T-helper 2 cell treated with Interferon-gamma antibody and Interleukin-4, amounts not matched to agents 5 μg/mL and 100 μg/mL, for 36 hours (primary cell): ENCODE results near the gene GAST.
"Not testable (repeated sequence)": the region's sequence is repeated elsewhere in the genome, so short reads cannot be mapped to it uniquely, and the experiment has no call there.

Experiments used
- DNase-seq: peaks from one replicate; pipeline ENCODE4 v3.0.0; 2021; ENCODE audit warnings: low spot score
- H3K27ac Mint-ChIP-seq: one replicate; pipeline ENCODE4 v1.8.0; 2021; ENCODE audit warnings: mild to moderate bottlenecking, mixed read lengths
- H3K27me3 Mint-ChIP-seq: one replicate; pipeline ENCODE4 v1.8.0; 2021; ENCODE audit warnings: low read depth, mixed read lengths
- H3K36me3 Mint-ChIP-seq: one replicate; pipeline ENCODE4 v1.8.0; 2021; ENCODE audit warnings: low read depth, mixed read lengths
- H3K4me1 Mint-ChIP-seq: one replicate; pipeline ENCODE4 v1.8.0; 2021; ENCODE audit warnings: low read depth, mixed read lengths
- H3K4me3 Mint-ChIP-seq: one replicate; pipeline ENCODE4 v1.8.0; 2022; ENCODE audit warnings: mild to moderate bottlenecking, moderate library complexity, mixed read lengths
- H3K9me3 Mint-ChIP-seq: one replicate; pipeline ENCODE4 v1.8.0; 2021; ENCODE audit warnings: mixed read lengths

Gene GAST

DNA sequence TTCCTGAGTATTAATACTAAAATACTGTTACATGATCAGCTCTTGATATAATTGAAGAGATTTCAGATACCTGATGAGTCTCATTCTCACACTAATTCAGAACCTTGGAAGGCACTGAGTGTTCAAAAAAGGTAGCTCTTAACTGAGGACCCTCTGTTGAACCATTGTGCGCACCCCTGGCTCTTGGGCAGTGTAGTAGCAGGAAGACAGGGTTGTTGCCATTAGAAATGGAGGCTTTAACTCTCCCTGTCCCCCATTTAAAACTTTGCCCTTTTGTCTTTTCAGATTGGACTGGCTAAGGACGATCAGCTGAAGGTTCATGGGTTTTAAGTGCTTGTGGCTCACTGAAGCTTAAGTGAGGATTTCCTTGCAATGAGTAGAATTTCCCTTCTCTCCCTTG is 21.6 kb upstream of the GAST start:
- H3K36me3 Mint-ChIP-seq, result peaks cover 50% of the 10 kb centered on the region
- peak overlapping the region; percentile 95 for H3K4me3 Mint-ChIP-seq
- H3K27me3 Mint-ChIP-seq, result no peaks in the 10 kb centered on the region
- H3K27ac Mint-ChIP-seq, result peak overlapping the region; percentile 52
- no peak for DNase-seq
- no peaks in the 10 kb centered on the region for H3K9me3 Mint-ChIP-seq
- H3K4me1 Mint-ChIP-seq, result peaks cover 22% of the 10 kb centered on the region

- peaks cover 53% of the 10 kb centered on the region for H3K36me3 Mint-ChIP-seq
- no peaks in the 10 kb centered on the region for H3K9me3 Mint-ChIP-seq
- DNase-seq, result no peak
- peak overlapping the region; percentile 95 for H3K4me3 Mint-ChIP-seq
- H3K27ac Mint-ChIP-seq, result peak overlapping the region; percentile 52
- H3K4me1 Mint-ChIP-seq, result peaks cover 26% of the 10 kb centered on the region
- H3K27me3 Mint-ChIP-seq, result no peaks in the 10 kb centered on the region
Measured at GRCh38 chr17:41691031-41691777, 20.9 kb upstream of the GAST start.

GRCh38 chr17:41692722-41693521 is 19.2 kb upstream of the GAST start:
- Mint-ChIP-seq H3K9me3 (no peaks in the 10 kb centered on the region), H3K36me3 (peaks cover 53% of the 10 kb centered on the region), H3K4me3 (no peak overlapping the region), H3K27ac (peak overlapping the region; percentile 50), H3K4me1 (peaks cover 27% of the 10 kb centered on the region), H3K27me3 (no peaks in the 10 kb centered on the region)
- no peak for DNase-seq

DNA sequence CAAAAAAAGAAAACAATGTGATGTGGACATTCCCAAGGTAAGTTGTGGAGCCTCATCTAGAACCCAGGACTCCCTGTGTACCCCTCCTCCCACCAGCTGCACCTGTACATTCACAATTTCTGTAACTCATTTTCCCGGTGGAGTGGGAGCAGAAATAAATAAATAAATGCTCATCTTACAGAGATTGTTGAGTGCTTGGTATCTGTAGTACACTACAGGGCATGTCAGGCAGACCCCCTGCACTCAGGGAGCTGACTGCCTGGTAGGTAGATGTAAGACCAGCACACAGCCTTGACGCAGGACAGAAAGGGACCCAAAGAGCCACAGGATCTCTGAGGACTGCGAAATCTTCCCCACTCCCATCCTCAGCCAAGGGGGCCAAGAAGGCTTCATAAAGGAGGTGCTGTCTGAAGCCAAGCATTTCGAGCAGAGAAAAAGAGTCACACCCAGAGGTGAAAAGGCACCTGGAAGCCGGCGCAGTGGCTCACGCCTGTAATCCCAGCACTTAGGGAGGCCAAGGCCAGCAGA is 16.9 kb upstream of the GAST start:
- Mint-ChIP-seq H3K27ac (no peak overlapping the region), H3K4me3 (no peak overlapping the region), H3K27me3 (no peaks in the 10 kb centered on the region), H3K4me1 (peaks cover 26% of the 10 kb centered on the region), H3K9me3 (no peaks in the 10 kb centered on the region), H3K36me3 (peaks cover 42% of the 10 kb centered on the region)
- no peak for DNase-seq

- Mint-ChIP-seq H3K36me3 (peaks cover 32% of the 10 kb centered on the region), H3K4me3 (no peak overlapping the region), H3K9me3 (no peaks in the 10 kb centered on the region), H3K4me1 (peaks cover 21% of the 10 kb centered on the region), H3K27ac (peak overlapping the region; percentile 78), H3K27me3 (peaks cover 1% of the 10 kb centered on the region)
- DNase-seq, result peak; percentile 49
Measured at GRCh38 chr17:41695954-41696757, 16.0 kb upstream of the GAST start.

GRCh38 chr17:41697122-41697962 is 14.8 kb upstream of the GAST start:
- no peak overlapping the region for H3K27ac Mint-ChIP-seq
- H3K36me3 Mint-ChIP-seq, result peaks cover 21% of the 10 kb centered on the region
- peaks cover 15% of the 10 kb centered on the region for H3K4me1 Mint-ChIP-seq
- peaks cover 6% of the 10 kb centered on the region for H3K27me3 Mint-ChIP-seq
- no peaks in the 10 kb centered on the region for H3K9me3 Mint-ChIP-seq
- H3K4me3 Mint-ChIP-seq, result no peak overlapping the region
- no peak for DNase-seq

GRCh38 chr17:41700843-41701242 is 11.3 kb upstream of the GAST start:
- not testable (repeated sequence) for H3K9me3 Mint-ChIP-seq, H3K27me3 Mint-ChIP-seq, H3K27ac Mint-ChIP-seq, DNase-seq, H3K36me3 Mint-ChIP-seq, H3K4me3 Mint-ChIP-seq
- peaks cover 11% of the 10 kb centered on the region for H3K4me1 Mint-ChIP-seq

GRCh38 chr17:41702712-41703111 is 9.4 kb upstream of the GAST start:
- Mint-ChIP-seq H3K4me1 (peaks cover 2% of the 10 kb centered on the region), H3K36me3 (no peaks in the 10 kb centered on the region), H3K4me3 (no peak overlapping the region), H3K27ac (no peak overlapping the region), H3K9me3 (no peaks in the 10 kb centered on the region), H3K27me3 (peaks cover 13% of the 10 kb centered on the region)
- DNase-seq, result no peak

DNA sequence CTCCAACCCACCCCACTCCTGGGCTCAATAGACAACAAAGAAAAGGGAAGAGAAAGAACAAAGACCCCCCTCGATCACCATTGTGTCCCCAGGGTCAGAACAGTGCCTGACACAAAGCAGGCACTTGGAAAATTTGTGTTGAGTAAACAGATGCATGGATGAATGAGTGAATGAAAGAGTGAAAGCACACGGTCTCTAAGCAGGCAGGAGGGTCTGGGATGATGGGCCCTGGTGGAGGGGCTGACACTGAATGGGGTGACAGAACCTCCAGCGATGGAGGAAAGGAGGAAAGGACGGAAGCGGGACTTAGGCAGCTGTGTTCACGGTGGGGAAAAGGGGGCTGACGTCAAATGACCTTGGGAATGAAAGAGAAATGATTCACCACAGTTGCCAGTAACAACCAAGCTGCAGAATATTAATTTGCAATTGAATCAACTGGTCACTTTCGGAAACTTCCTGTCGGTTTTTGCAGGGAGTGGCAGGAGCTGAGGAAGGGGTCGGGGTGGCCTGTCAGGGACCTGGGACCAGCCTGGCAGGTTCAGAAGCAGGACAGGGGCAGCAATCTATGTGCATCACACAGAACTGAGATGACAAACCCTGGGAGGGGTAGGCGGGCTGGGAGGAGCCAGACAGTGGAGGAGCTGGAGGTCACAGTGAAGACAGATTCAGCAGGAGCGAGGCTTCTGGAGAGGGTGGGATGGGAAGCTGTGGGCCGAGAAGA is 6.7 kb upstream of the GAST start:
- DNase-seq, result no peak
- Mint-ChIP-seq H3K4me3 (no peak overlapping the region), H3K9me3 (no peaks in the 10 kb centered on the region), H3K36me3 (no peaks in the 10 kb centered on the region), H3K4me1 (peaks cover 2% of the 10 kb centered on the region), H3K27ac (no peak overlapping the region), H3K27me3 (peaks cover 16% of the 10 kb centered on the region)

GRCh38 chr17:41707803-41708669 is 4.1 kb upstream of the GAST start:
- no peak for DNase-seq
- peaks cover 10% of the 10 kb centered on the region for H3K27me3 Mint-ChIP-seq
- H3K36me3 Mint-ChIP-seq, result no peaks in the 10 kb centered on the region
- H3K9me3 Mint-ChIP-seq, result no peaks in the 10 kb centered on the region
- no peak overlapping the region for H3K27ac Mint-ChIP-seq
- peaks cover 4% of the 10 kb centered on the region for H3K4me1 Mint-ChIP-seq
- H3K4me3 Mint-ChIP-seq, result no peak overlapping the region

DNA sequence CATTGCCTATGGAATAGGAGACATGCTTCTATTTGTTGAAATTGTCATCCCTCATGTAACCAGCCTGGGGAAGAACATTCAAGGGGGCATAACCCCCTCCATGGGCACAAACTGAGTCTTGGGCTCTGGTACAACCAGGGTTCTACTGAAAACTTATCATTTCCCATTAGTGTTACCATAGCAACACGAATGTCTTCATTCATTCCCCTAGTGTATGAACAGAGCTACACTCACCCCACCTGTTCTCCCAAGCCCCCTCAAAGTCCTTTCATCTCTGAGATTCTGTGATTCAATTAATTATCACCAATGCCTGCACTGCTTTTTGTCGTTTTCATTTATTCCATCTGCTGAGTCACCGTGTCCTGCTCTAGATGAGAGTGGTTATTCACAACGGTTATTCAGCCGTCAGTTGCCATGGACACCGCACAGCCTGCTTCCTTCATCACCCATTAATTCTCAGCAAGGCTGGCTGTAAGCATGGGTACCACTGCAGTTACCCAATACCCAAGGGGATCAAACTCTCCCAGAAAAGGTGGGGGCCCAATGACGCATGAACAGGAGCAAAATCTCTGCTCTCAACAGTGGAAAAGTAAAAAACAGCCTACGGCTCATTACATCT is 1.6 kb upstream of the GAST start:
- DNase-seq, result no peak

More for the DNA sequence above, 1.6 kb upstream of the GAST start:
- Mint-ChIP-seq H3K27me3 (peaks cover 8% of the 10 kb centered on the region), H3K9me3 (no peaks in the 10 kb centered on the region), H3K27ac (no peak overlapping the region), H3K4me3 (no peak overlapping the region), H3K36me3 (no peaks in the 10 kb centered on the region), H3K4me1 (peaks cover 4% of the 10 kb centered on the region)
